ENCODE data around the gene ITPKB.

The ITPKB gene

GRCh38 chr1:226679853-226680516, 59.1 kb downstream of the ITPKB start:
- Histone ChIP-seq H3K9ac (ENCODE audit: low read depth, low read length) (no peak overlapping the region), H2AFZ (ENCODE audit: low read depth, low read length) (no peak overlapping the region), H4K20me1 (ENCODE audit: insufficient read depth, low read length) (peaks cover 6% of the 10 kb centered on the region), H3K4me3 (ENCODE audit: low read depth in 1 of 2, low read length in 2 of 2) (no peak overlapping the region), H3K27ac (ENCODE audit: low read length) (no peak overlapping the region), H3K79me2 (ENCODE audit: insufficient read depth, low read length) (peaks cover 53% of the 10 kb centered on the region), H3K4me1 (ENCODE audit: insufficient read depth, low read length) (peaks cover 40% of the 10 kb centered on the region), H3K27me3 (ENCODE audit: insufficient read depth, low read length, poor library complexity) (no peaks in the 10 kb centered on the region), H3K36me3 (ENCODE audit: insufficient read depth, low read length) (peaks cover 6% of the 10 kb centered on the region), H3K4me2 (ENCODE audit: insufficient read depth, low read length) (no peak overlapping the region), H3K9me3 (ENCODE audit: insufficient read depth, low read length, severe bottlenecking) (no peaks in the 10 kb centered on the region)
- no peak for DNase-seq
- ATAC-seq (ENCODE audit: insufficient read depth, low read depth), result no peak
- TF ChIP-seq EZH2 (IDR thresholded peaks at IDR 0.05; ENCODE audit: borderline replicate concordance, low read depth, low read length, severe bottlenecking) (no peak), CTCF (IDR thresholded peaks at IDR 0.05; ENCODE audit: borderline replicate concordance, extremely low read depth, low read length, poor library complexity, severe bottlenecking) (no peak)

- 0 out of 2 replicates have a peak overlapping the region, but pooled peaks have one; percentile 9 for H3K27ac ChIP-seq (ENCODE audit: low read length)
- H3K4me1 ChIP-seq (ENCODE audit: insufficient read depth, low read length), result peaks cover 48% of the 10 kb centered on the region
- H4K20me1 ChIP-seq (ENCODE audit: insufficient read depth, low read length), result peaks cover 6% of the 10 kb centered on the region
- H3K36me3 ChIP-seq (ENCODE audit: insufficient read depth, low read length), result peaks cover 4% of the 10 kb centered on the region
- DNase-seq (no peak), ATAC-seq (ENCODE audit: insufficient read depth, low read depth) (no peak)
- no peaks in the 10 kb centered on the region for H3K9me3 ChIP-seq (ENCODE audit: insufficient read depth, low read length, severe bottlenecking)
- H3K4me3 ChIP-seq (ENCODE audit: low read depth in 1 of 2, low read length in 2 of 2), result no peak overlapping the region
- no peak overlapping the region for H3K9ac ChIP-seq (ENCODE audit: low read depth, low read length)
- no peak overlapping the region for H3K4me2 ChIP-seq (ENCODE audit: insufficient read depth, low read length)
- no peak overlapping the region for H2AFZ ChIP-seq (ENCODE audit: low read depth, low read length)
- TF ChIP-seq EZH2 (IDR thresholded peaks at IDR 0.05; ENCODE audit: borderline replicate concordance, low read depth, low read length, severe bottlenecking), result no peak
- TF ChIP-seq CTCF (IDR thresholded peaks at IDR 0.05; ENCODE audit: borderline replicate concordance, extremely low read depth, low read length, poor library complexity, severe bottlenecking), result no peak
- peaks cover 51% of the 10 kb centered on the region for H3K79me2 ChIP-seq (ENCODE audit: insufficient read depth, low read length)
- no peaks in the 10 kb centered on the region for H3K27me3 ChIP-seq (ENCODE audit: insufficient read depth, low read length, poor library complexity)
Measured at GRCh38 chr1:226679262-226679661, 59.8 kb downstream of the ITPKB start.

- Histone ChIP-seq H2AFZ (ENCODE audit: low read depth, low read length) (no peak overlapping the region), H3K9me3 (ENCODE audit: insufficient read depth, low read length, severe bottlenecking) (no peaks in the 10 kb centered on the region), H3K9ac (ENCODE audit: low read depth, low read length) (no peak overlapping the region), H3K4me3 (ENCODE audit: low read depth in 1 of 2, low read length in 2 of 2) (no peak overlapping the region), H3K27me3 (ENCODE audit: insufficient read depth, low read length, poor library complexity) (no peaks in the 10 kb centered on the region), H3K4me2 (ENCODE audit: insufficient read depth, low read length) (no peak overlapping the region), H4K20me1 (ENCODE audit: insufficient read depth, low read length) (peaks cover 6% of the 10 kb centered on the region), H3K4me1 (ENCODE audit: insufficient read depth, low read length) (peaks cover 52% of the 10 kb centered on the region), H3K36me3 (ENCODE audit: insufficient read depth, low read length) (no peaks in the 10 kb centered on the region), H3K27ac (ENCODE audit: low read length) (no peak overlapping the region; the same call in 1 of the 2 replicates), H3K79me2 (ENCODE audit: insufficient read depth, low read length) (peaks cover 51% of the 10 kb centered on the region)
- ATAC-seq (ENCODE audit: insufficient read depth, low read depth), result no peak
- DNase-seq, result no peak
- TF ChIP-seq EZH2 (IDR thresholded peaks at IDR 0.05; ENCODE audit: borderline replicate concordance, low read depth, low read length, severe bottlenecking) (no peak), CTCF (IDR thresholded peaks at IDR 0.05; ENCODE audit: borderline replicate concordance, extremely low read depth, low read length, poor library complexity, severe bottlenecking) (no peak)
Measured at GRCh38 chr1:226678701-226679100, 60.4 kb downstream of the ITPKB start.

Data from DND-41 (cell line).